Renal pelvis (tissue), 4 donors: ENCODE measurements around the gene CACNA1D. TPM values are rescaled to one million over a fixed set of nuclear protein-coding genes. Genes with fewer than 3 reads are reported as not detected.

Experiments used
- DNase-seq: peaks from one replicate; pipeline ENCODE4 v3.0.0-alpha.2; 2013
- polyA plus RNA-seq, 3 donors: library from polyadenylated mRNA; unstranded; fragments of 120-200 nt; gene quantifications; one replicate each; pipeline ENCODE4 v1.2.1, GENCODE V29; 2013; ENCODE audit not compliant: insufficient read length in 3 of 3

Gene CACNA1D
- polyA plus RNA-seq, 3 donors: 10.8 to 17.7 (median 17.5) TPM

- DNase-seq: no peak
These were observed 832 bp upstream of the CACNA1D start for GRCh38 chr3:53493595-53493962.

GRCh38 chr3:53495146-53495519 is 722 bp downstream of the CACNA1D start:
- DNase-seq: no peak

GRCh38 chr3:53495520-53496391 is 1.3 kb downstream of the CACNA1D start:
- DNase-seq: no peak

- DNase-seq: no peak
These were observed 1.9 kb downstream of the CACNA1D start for GRCh38 chr3:53496392-53496670.

- no peak for DNase-seq
These were observed 2.6 kb downstream of the CACNA1D start for GRCh38 chr3:53496984-53497383.

- DNase-seq: no peak
These were observed 4.6 kb downstream of the CACNA1D start for GRCh38 chr3:53498806-53499641.

- DNase-seq: no peak
These were observed 5.9 kb downstream of the CACNA1D start for GRCh38 chr3:53500165-53500777.

- DNase-seq: no peak
These were observed 6.8 kb downstream of the CACNA1D start for GRCh38 chr3:53501178-53501577.

- DNase-seq: no peak
These were observed 8.3 kb downstream of the CACNA1D start for GRCh38 chr3:53502737-53503136.

- DNase-seq: no peak
These were observed 8.8 kb downstream of the CACNA1D start for GRCh38 chr3:53503195-53503594.

GRCh38 chr3:53506110-53506762 is 11.8 kb downstream of the CACNA1D start:
- no peak for DNase-seq

GRCh38 chr3:53506763-53507145 is 12.3 kb downstream of the CACNA1D start:
- DNase-seq: no peak

GRCh38 chr3:53509494-53509893 is 15.1 kb downstream of the CACNA1D start:
- no peak for DNase-seq

GRCh38 chr3:53510508-53510907 is 16.1 kb downstream of the CACNA1D start:
- DNase-seq: no peak

- DNase-seq: no peak
These were observed 16.8 kb downstream of the CACNA1D start for GRCh38 chr3:53511246-53511645.

- DNase-seq: no peak
These were observed 19.3 kb downstream of the CACNA1D start for GRCh38 chr3:53513556-53514190.

- no peak for DNase-seq
These were observed 21.9 kb downstream of the CACNA1D start for GRCh38 chr3:53516339-53516738.

- DNase-seq: no peak
These were observed 24.1 kb downstream of the CACNA1D start for GRCh38 chr3:53518495-53518981.

GRCh38 chr3:53519065-53519709 is 24.8 kb downstream of the CACNA1D start:
- no peak for DNase-seq

- DNase-seq: no peak
These were observed 28.9 kb downstream of the CACNA1D start for GRCh38 chr3:53523346-53523745.

GRCh38 chr3:53524566-53524965 is 30.2 kb downstream of the CACNA1D start:
- no peak for DNase-seq
